Measurements from ENCODE around the gene MOGAT3.

The MOGAT3 gene

GRCh38 chr7:101160910-101161309 lies 39.9 kb downstream of the MOGAT3 start:
- no peaks in the 10 kb centered on the region for H3K9me3 ChIP-seq (ENCODE audit: control insufficient read depth, low read length)
- no peaks in the 10 kb centered on the region for H3K36me3 ChIP-seq (ENCODE audit: control insufficient read depth, insufficient read depth, low read length)
- H3K4me1 ChIP-seq (ENCODE audit: control insufficient read depth, insufficient read depth, low read length) = peaks cover 34% of the 10 kb centered on the region
- no peak overlapping the region for H3K4me3 ChIP-seq (ENCODE audit: insufficient read depth, low read depth, low read length)
- no peak overlapping the region for H3K27ac ChIP-seq (ENCODE audit: insufficient read depth, low read depth, low read length, poor library complexity, severe bottlenecking)
- H3K27me3 ChIP-seq (ENCODE audit: control insufficient read depth, insufficient read depth, low read length, poor library complexity, severe bottlenecking) = peaks cover 49% of the 10 kb centered on the region

- Histone ChIP-seq H3K4me3 (ENCODE audit: insufficient read depth, low read depth, low read length) (no peak overlapping the region), H3K4me1 (ENCODE audit: control insufficient read depth, insufficient read depth, low read length) (peaks cover 35% of the 10 kb centered on the region)
- WGBS, 2 experiments = 58 to 59% methylated on average over 30 to 31 of the region's 31 CpGs
These were observed 40.9 kb downstream of the MOGAT3 start for GRCh38 chr7:101159696-101160674.

GRCh38 chr7:101156866-101157589 lies 43.8 kb downstream of the MOGAT3 start:
- Histone ChIP-seq H3K9me3 (ENCODE audit: control insufficient read depth, low read length) (no peaks in the 10 kb centered on the region), H3K36me3 (ENCODE audit: control insufficient read depth, insufficient read depth, low read length) (no peaks in the 10 kb centered on the region), H3K4me1 (ENCODE audit: control insufficient read depth, insufficient read depth, low read length) (peaks cover 12% of the 10 kb centered on the region), H3K27me3 (ENCODE audit: control insufficient read depth, insufficient read depth, low read length, poor library complexity, severe bottlenecking) (peaks cover 11% of the 10 kb centered on the region), H3K27ac (ENCODE audit: insufficient read depth, low read depth, low read length, poor library complexity, severe bottlenecking) (no peak overlapping the region), H3K4me3 (ENCODE audit: insufficient read depth, low read depth, low read length) (no peak overlapping the region)
- WGBS, 2 experiments = 87% methylated on average over 14 of the region's 14 CpGs

More at GRCh38 chr7:101159696-101160674, 40.9 kb downstream of the MOGAT3 start:
- Histone ChIP-seq H3K9me3 (ENCODE audit: control insufficient read depth, low read length) (no peaks in the 10 kb centered on the region), H3K27ac (ENCODE audit: insufficient read depth, low read depth, low read length, poor library complexity, severe bottlenecking) (no peak overlapping the region), H3K36me3 (ENCODE audit: control insufficient read depth, insufficient read depth, low read length) (no peaks in the 10 kb centered on the region), H3K27me3 (ENCODE audit: control insufficient read depth, insufficient read depth, low read length, poor library complexity, severe bottlenecking) (peaks cover 39% of the 10 kb centered on the region)

GRCh38 chr7:101156277-101156676 lies 44.6 kb downstream of the MOGAT3 start:
- no peaks in the 10 kb centered on the region for H3K9me3 ChIP-seq (ENCODE audit: control insufficient read depth, low read length)
- H3K36me3 ChIP-seq (ENCODE audit: control insufficient read depth, insufficient read depth, low read length) = no peaks in the 10 kb centered on the region
- peaks cover 10% of the 10 kb centered on the region for H3K4me1 ChIP-seq (ENCODE audit: control insufficient read depth, insufficient read depth, low read length)
- 74 to 77% methylated on average over 6 of the region's 6 CpGs for WGBS, 2 experiments
- H3K27me3 ChIP-seq (ENCODE audit: control insufficient read depth, insufficient read depth, low read length, poor library complexity, severe bottlenecking) = peaks cover 3% of the 10 kb centered on the region
- no peak overlapping the region for H3K27ac ChIP-seq (ENCODE audit: insufficient read depth, low read depth, low read length, poor library complexity, severe bottlenecking)
- no peak overlapping the region for H3K4me3 ChIP-seq (ENCODE audit: insufficient read depth, low read depth, low read length)

GRCh38 chr7:101155303-101155702 lies 45.5 kb downstream of the MOGAT3 start:
- Histone ChIP-seq H3K9me3 (ENCODE audit: control insufficient read depth, low read length) (no peaks in the 10 kb centered on the region), H3K4me3 (ENCODE audit: insufficient read depth, low read depth, low read length) (peak overlapping the region; percentile 64), H3K36me3 (ENCODE audit: control insufficient read depth, insufficient read depth, low read length) (no peaks in the 10 kb centered on the region), H3K27me3 (ENCODE audit: control insufficient read depth, insufficient read depth, low read length, poor library complexity, severe bottlenecking) (no peaks in the 10 kb centered on the region), H3K27ac (ENCODE audit: insufficient read depth, low read depth, low read length, poor library complexity, severe bottlenecking) (no peak overlapping the region), H3K4me1 (ENCODE audit: control insufficient read depth, insufficient read depth, low read length) (peaks cover 6% of the 10 kb centered on the region)
- WGBS, 2 experiments = 64 to 65% methylated on average over 4 of the region's 4 CpGs

GRCh38 chr7:101154693-101155102 lies 46.1 kb downstream of the MOGAT3 start:
- 1% methylated on average over 34 of the region's 34 CpGs for WGBS, 2 experiments
- peaks cover 6% of the 10 kb centered on the region for H3K4me1 ChIP-seq (ENCODE audit: control insufficient read depth, insufficient read depth, low read length)
- no peaks in the 10 kb centered on the region for H3K27me3 ChIP-seq (ENCODE audit: control insufficient read depth, insufficient read depth, low read length, poor library complexity, severe bottlenecking)
- H3K4me3 ChIP-seq (ENCODE audit: insufficient read depth, low read depth, low read length) = peak overlapping the region; percentile 64
- H3K27ac ChIP-seq (ENCODE audit: insufficient read depth, low read depth, low read length, poor library complexity, severe bottlenecking) = no peak overlapping the region
- no peaks in the 10 kb centered on the region for H3K9me3 ChIP-seq (ENCODE audit: control insufficient read depth, low read length)
- H3K36me3 ChIP-seq (ENCODE audit: control insufficient read depth, insufficient read depth, low read length) = no peaks in the 10 kb centered on the region

GRCh38 chr7:101153969-101154692 lies 46.7 kb downstream of the MOGAT3 start, which contains the start of gene AP1S1:
AP1S1 (plus strand) TSS chr7:101154476; CDS start chr7:101154515, 39 bp downstream.
- peak within 1 kb of the TSS; percentile 64 for H3K4me3 ChIP-seq (ENCODE audit: insufficient read depth, low read depth, low read length)
- H3K36me3 ChIP-seq (ENCODE audit: control insufficient read depth, insufficient read depth, low read length) = no peaks in the 10 kb centered on the region
- no peaks in the 10 kb centered on the region for H3K27me3 ChIP-seq (ENCODE audit: control insufficient read depth, insufficient read depth, low read length, poor library complexity, severe bottlenecking)
- H3K9me3 ChIP-seq (ENCODE audit: control insufficient read depth, low read length) = no peaks in the 10 kb centered on the region
- 2 to 3% methylated on average over 51 of the region's 51 CpGs for WGBS, 2 experiments
- no peak within 1 kb of the TSS for H3K27ac ChIP-seq (ENCODE audit: insufficient read depth, low read depth, low read length, poor library complexity, severe bottlenecking)
- peaks cover 6% of the 10 kb centered on the region for H3K4me1 ChIP-seq (ENCODE audit: control insufficient read depth, insufficient read depth, low read length)

- H3K4me3 ChIP-seq (ENCODE audit: insufficient read depth, low read depth, low read length) = no peak overlapping the region
These were observed 48.8 kb downstream of the MOGAT3 start for GRCh38 chr7:101151908-101152651.

More at GRCh38 chr7:101151908-101152651, 48.8 kb downstream of the MOGAT3 start:
- Histone ChIP-seq H3K9me3 (ENCODE audit: control insufficient read depth, low read length) (no peaks in the 10 kb centered on the region), H3K27ac (ENCODE audit: insufficient read depth, low read depth, low read length, poor library complexity, severe bottlenecking) (no peak overlapping the region), H3K36me3 (ENCODE audit: control insufficient read depth, insufficient read depth, low read length) (no peaks in the 10 kb centered on the region), H3K4me1 (ENCODE audit: control insufficient read depth, insufficient read depth, low read length) (peaks cover 6% of the 10 kb centered on the region), H3K27me3 (ENCODE audit: control insufficient read depth, insufficient read depth, low read length, poor library complexity, severe bottlenecking) (no peaks in the 10 kb centered on the region)
- WGBS, 2 experiments = 84 to 91% methylated on average over 2 of the region's 2 CpGs
